HS-27A (cell line): Measurements from ENCODE around the gene TPO.
"Not testable (repeated sequence)": the region's sequence is repeated elsewhere in the genome, so short reads cannot be mapped to it uniquely, and the experiment has no call there.

Experiments
- DNase-seq: peaks from one replicate; pipeline ENCODE4 v3.0.0-alpha.2; 2012; ENCODE audit warnings: low read depth, missing footprints

Gene TPO

DNA sequence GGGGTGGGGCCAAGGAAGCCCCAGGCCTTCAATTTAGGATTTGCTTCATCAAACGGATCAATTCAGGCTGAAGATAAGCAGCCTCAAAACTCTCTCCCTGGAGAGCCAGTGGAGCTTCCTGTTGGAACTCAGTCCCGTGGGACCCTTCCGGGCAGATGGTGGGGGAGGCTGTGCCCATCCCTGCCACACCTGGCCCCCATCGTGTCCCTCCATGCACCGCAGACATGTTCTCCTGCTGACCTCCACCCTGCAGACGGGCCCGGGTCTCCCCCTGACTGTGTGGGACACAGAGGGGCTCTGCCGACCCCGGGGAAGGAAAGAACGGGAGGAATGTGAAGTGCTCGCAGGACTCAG is 144.2 kb downstream of the TPO start:
- DNase-seq, result no peak

DNA sequence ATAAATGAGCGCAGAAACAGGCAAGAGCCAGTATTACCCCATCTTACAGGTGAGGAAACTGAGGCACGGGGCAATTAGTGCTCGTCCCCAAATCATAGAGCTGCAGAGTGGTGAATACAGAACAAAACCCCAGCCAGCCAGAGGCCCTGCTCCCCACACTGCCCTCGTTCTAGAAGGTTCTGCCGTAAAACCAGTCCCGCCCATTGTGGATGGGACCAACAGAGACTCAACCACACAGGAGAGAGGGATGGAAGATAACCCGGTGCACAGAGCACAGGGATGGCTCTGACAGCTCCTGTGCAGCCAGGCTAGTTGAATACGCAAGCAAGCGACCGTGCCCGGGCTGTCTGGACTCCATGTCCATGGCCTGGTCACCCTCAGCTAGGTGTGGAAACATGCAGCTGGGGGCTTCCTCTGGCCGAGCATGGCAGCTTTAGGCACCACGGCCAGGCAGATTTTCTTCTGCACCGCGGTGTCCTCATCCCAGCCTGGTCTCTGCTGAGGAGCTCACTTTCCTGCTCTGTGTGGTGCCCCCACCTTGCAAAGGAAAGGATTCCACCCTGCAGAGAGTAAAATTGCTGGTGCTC is 146.4 kb downstream of the TPO start:
- no peak for DNase-seq

DNA sequence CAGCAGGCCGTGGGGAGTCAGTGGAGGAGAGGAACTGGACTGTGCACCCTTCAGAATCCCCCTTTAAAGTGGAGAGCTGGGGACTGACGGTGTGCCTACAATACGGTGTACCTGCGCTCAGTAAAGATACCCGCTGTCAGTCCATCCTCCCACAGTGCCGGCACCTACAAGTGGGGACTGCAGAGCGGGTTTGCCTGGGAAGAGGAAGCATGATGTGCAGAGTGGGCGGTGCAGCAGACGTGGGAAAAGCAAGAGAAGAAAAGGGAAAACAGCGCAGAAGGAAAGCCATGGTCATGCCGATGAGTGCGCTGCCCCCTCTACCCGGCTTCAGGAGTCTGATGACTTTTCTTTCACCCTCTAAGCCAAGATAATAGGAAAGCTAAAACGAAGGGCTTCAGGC is 148.0 kb downstream of the TPO start:
- no peak for DNase-seq

DNA sequence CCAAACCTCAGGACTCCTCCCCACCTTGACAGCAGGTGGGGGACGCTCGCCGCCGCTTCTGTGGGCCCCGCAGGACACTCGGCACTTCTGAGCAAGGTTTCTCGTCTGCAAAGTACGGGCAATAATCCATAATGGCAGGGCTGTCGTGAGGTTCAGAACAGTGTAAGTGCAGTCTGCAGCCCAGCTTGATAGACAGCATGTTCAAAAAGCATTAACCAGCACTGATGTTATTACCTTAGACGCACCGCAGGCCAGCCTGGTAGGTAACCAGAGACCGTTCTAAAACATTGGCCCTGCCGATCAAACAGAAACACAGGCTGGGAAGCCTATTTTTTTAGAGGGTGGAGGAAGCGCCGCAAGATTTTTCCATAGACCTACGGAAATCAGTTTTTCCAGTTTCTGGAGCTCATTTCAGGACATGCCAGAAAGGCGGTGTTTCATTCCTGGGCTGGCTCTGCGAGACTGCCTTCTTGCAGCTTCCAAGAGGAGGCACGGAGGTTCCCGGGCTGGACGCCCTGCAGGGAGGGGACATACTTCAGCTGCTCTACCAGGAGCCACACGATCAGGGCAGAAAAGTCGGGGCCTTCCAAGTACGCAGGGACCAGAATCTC is 148.7 kb downstream of the TPO start:
- no peak for DNase-seq

DNA sequence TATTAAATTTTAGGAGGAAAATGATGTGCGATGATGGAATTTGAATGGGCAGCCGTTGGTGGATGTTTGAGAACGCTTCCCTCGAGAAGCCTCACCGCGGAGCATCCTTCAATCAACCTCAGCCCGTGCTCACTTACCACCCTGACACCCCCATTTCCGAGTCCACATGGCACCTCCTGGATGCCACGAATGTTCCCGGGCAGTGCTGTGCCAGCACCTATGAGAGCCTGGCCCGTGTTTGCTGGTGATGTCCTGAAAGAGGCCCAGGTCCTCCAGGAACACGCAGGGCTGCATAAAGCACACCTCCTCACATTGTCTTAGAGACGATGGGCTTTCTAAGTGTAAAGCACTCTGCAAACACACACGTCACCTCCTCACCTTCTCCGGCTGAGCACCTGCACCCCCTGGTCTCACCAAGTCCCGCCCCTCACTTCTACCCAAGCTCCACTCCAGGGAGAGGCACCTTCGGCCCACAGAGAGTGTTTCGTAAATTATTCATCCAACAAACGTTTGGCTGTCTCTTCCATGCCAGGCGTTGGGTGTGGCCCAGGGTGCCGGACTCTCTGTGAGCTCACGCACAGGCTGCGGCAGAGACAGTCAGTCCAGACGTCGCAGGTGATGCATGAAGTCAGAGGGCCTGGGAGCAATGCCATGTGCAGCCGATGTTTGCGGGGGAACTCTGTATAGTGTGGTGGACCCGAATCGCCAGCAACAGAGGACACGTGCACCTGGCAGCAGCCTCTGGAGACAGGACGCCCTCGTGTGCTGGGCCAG is 150.0 kb downstream of the TPO start:
- no peak for DNase-seq

DNA sequence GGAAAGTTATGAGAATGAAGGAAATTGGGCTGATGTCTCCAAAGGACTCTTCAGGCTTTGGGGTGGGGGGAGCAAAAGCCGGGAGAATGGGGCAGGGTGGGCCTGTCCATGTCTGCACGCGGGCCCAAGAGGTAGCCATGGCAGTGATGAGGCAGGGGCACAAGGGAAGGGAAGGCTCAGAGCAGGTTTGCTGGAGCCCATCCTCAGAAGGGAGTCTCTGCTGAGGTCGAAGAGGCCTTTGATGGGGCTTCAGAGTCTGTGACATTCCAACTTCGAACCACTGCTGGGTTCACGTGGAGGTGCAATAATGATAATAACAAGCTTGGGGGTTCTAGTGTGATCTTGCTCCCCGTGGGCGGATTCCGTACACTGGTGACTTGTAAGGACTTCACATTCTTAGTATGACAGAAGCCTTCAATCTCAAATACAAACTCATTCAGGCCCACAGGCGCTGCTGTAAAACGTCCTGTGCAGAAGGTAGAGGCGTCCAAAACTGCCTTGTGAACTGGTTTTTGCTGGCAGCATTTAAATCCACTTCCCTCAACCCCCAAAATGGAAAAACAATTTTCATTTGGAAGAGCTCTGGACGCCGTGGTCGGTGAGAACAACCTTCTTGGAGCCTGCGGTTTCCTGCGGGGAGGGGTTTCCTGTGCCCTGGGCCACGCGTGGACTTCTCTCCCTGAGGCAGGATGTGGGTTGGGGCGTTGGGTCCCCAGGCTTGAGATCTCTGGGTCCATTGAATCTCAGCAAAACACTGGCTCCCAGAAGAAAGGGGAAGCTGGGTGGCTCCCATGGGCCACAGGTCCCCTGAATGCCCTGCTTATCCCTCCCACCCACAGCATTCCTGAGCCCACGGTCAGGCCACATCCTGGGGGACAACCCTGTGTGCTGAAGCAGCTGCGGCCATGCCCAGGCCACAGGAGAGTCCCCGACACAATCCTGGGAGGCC is 151.0 kb downstream of the TPO start:
- no peak for DNase-seq

DNA sequence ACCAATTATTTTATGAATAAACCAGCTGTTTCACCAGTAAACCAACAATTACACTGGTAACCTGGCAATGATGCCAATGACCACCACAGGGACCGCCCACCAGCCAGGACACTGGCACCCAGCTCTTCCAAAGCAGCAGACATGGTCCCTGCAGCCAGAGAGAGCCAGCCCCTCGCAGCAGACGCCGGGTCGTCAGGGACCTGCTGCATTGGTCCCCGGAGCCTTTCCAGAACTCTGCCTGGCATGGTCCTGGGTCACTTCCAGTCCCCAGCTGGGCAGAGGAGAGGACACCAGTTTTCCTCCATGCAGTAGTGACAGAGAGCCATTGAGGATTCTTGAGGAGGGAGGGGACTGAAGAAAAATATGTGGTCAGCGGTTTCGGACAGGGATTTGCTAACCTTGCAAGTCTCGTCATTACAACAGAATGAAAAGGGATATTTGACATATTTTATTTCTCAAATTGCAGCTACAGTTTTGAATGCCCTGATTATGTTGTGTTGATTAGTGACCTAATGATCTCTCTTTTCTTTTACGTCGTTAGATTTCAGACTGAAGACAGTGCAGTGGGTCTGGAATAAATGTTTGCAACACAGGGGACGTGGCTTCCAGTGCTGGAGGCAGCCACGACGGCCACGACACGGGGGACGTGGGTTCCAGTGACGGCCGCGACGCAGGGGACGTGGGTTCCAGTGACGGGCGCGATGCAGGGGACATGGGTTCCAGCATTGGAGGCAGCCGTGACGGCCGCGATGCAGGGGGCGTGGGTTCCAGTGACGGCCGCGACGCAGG is 154.5 kb downstream of the TPO start:
- no peak for DNase-seq

DNA sequence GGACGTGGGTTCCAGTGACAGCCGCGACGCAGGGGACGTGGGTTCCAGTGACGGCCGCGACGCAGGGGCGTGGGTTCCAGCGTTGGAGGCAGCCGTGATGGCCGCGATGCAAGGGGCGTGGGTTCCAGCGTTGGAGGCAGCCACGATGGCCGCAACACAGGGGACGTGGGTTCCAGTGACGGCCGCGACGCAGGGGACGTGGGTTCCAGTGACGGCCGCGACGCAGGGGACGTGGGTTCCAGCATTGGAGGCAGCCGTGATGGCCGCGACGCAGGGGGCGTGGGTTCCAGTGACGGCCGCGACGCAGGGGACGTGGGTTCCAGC is 155.0 kb downstream of the TPO start:
- not testable (repeated sequence) for DNase-seq

DNA sequence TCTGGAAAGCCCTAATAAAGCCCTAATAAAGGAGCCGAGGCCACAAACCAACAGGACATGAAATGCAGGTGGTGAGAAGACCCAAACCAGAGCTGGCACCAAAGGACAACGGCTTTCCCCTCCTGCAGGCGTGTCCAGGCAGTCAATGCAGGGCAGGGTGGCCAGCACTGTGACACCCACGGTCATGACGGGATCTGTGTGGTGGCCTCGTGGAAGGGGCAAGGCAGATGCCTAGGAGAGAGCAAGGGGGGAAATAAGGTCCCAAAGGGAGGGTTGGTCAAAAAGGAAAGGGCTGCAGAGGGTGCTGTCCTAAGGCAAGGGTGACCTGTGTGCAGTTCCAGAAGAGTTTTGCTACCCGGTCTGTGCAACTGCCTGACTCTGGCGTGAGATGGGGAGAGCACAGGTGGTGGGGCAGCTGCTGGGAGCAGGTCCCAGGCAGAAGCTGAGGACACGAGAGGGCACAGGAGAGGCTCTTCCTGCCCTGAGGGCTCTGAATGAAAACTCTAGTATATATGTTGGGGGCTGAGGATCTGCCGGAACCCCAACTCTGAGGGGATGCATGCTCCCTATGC is 156.7 kb downstream of the TPO start:
- no peak for DNase-seq

DNA sequence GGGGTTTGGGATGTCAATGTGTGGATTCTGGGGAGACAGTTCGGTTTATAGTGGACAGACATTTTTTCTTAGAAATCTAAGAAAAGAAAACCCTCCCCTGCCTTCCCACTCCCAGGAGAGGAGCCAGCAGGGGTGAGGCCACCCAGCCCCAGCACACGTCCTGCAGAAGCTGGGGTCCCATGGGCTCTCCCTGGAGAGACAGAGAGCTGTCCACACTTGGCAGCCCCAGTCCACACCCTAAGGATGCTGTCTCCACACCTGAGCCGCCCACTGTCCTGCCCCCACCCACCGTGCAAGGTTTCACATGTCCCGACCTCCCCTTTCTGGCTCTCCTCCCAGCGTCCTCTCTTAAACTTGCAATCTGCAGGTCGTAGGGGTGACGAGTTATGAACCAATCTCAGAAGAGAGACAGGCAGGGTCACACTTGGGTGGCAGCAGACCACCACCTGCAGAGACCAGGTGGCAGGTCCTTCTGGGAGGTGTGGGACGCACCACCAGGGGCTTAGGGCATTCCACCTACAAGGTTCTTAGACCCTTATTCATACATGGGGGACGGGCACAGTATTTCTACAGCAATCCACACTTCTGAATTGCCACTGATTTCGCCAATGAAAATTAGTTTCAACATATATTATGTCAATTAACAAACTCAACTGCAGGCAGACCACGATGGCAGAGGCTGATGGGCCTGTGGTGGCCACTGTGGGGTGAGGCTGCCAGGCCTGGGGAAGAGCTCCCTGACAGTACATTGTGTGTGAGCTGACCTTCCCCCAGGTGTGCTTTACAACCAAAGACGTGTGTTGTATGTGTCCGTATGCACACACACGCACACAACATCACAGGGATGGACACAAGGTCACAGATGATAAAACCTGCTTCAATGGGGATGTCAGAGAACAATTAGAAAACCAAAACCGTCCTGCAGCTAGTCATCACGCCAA is 158.5 kb downstream of the TPO start:
- DNase-seq, result no peak

DNA sequence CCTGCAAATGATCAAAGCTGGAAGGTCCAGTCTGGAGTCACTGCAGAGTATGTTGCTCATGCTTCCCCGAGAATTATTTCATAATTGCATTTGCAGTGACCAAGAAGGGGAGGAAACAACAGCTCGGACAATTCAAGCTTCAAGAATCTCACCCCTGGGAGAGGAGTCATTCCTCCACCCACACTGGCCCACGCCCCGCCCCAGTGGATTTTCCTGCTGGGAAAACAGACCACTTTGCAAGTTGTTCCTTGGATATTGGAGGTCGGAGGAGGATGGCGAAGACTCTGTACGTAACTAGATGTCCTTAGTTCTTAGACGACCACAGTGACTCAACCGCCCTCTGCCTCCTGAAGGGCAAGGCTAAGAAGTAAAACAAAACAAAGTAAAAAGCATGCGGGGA is 159.4 kb downstream of the TPO start:
- DNase-seq, result no peak

DNA sequence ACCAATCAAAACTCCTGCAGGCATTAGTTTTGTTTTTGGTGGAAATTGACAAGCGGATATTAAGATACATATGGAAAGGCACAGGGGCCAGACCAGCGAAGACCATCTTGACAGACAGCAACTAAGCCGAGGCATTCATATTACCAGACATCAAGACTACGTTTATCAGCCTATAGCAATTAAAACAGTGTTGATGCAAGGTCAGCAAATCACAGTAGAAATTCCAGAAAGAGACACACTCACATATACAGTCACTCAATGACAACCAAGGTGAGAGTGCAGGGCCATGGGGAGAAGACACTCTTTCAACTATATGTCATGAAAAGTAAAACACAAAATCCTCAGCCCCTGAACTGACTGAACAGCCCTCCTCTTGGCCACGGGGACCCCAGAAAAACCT is 164.6 kb downstream of the TPO start:
- DNase-seq, result no peak

DNA sequence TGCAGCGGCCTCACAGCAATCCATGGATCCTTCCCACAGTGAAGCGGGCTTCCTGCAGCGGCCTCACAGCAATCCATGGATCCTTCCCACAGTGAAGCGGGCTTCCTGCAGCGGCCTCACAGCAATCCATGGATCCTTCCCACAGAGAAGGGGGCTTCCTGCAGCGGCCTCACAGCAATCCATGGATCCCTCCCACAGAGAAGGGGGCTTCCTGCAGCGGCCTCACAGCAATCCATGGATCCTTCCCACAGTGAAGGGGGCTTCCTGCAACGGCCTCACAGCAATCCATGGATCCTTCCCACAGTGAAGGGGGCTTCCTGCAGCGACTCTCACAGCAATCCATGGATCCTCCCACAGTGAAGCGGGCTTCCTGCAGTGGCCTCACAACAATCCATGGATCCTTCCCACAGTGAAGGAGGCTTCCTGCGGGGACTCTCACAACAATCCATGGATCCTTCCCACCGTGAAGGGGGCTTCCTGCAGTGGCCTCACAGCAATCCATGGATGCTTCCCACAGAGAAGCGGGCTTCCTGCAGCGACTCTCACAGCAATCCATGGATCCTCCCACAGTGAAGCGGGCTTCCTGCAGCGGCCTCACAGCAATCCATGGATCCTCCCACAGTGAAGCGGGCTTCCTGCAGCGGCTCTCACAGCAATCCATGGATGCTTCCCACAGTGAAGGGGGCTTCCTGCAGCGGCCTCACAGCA is 168.1 kb downstream of the TPO start:
- DNase-seq, result not testable (repeated sequence)

DNA sequence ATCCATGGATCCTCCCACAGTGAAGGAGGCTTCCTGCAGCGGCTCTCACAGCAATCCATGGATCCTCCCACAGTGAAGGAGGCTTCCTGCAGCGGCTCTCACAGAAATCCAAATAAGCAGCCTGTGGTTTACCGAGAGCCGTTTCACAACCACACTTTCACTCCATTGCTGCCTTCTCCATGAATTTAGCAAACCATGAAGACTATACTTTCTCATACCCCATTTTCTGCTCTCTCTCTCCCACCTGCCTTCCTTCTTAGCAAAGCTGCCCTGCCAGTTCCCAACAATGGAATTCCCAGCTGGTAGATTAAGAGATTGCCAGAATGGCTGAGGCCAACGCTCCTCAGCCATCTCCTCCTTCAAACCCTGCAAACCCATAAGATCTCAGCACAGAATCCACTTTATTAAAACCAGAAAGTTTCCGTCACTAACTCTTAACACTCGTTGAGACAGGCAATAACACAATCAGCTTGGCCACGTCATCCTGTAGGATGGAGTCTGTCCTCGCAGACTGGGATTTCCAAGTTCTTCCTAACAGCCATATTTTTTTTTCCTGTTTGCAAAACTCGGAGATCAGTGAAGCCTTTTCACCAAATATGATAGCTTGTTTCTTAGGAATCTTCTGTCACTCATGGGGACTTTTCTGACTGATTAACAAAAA is 168.8 kb downstream of the TPO start:
- no peak for DNase-seq

DNA sequence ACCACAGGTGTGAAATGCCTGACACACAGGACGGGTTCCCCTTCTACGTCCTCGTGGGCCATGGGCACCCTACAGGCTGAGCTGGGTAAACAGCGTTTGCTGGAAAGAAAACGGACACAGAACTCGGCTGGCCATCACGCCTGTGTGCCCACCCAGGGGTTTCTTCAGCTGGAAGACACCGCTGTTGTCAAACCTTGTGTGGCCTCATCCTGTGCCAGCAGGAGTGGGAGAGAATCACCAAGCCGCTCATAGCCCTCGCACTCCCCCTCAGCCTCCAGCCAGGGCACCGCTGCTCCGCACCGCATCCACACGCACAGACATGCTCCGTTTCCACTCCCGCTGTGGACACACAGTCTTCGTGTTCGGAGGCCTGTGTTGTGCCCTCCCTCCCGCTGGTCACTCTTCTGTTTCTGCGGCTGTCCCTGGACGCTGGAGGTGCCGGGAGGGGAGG is 169.7 kb downstream of the TPO start:
- no peak for DNase-seq

DNA sequence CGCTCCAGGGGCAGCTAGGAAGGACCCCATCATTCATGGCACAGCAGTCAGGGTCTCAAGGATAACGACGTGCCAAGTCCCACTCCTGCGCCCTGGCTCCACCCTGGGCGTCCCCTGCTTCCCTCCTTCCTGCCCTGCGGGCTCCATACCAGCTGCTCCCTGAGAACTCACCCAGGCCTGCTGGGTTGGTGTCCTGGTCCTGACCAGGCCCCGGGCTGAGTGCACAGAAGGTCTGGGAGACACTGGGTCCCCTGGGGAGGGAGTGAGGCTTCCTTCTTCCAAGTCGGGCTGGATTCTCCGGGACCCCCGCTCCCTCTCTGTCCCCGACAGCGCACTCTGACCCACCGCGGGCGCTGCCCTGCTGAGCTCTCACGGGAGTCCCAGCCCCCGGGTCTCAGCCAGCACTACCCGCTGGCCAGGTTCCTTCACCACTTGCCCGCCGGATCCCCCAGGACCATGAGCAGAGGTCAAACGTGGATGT is 170.8 kb downstream of the TPO start:
- no peak for DNase-seq

DNA sequence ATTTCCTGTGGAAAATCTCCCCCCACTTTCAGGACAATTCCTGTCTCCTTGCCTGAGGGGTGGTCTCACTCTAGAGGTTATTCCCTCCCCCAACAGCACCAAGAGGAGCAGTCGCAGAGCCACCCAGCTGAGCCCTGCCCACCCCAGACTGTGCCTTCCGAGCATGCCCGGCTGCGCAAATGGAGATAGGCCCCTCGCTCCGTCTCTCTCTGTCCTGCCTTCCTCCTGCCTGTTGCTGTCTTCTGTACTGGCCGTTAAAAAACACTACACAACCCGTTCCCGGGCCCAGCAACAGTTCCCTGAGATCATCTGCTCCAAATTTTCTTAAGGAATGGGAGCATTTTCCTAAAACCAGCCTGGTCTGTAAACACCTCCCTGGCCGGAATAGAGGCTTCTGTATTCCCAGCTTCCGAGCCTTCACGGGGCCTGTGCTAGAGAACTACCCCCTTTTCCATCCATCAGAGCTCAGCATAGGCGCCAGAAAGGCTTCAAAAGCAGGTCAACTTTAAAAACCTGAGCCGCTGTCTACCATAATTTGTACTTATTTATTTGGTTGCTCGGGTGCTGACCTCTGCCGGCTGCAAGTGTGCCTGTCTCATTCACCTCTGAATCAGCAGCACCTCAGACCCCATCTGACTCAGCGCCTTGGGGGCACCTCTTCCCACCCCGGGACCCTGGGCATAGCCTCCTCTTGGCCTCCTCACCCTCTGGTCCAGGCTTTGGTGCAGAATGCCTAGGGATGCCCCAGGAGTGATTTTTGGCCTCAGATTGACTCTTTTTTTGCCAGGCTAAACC is 171.6 kb downstream of the TPO start:
- no peak for DNase-seq

DNA sequence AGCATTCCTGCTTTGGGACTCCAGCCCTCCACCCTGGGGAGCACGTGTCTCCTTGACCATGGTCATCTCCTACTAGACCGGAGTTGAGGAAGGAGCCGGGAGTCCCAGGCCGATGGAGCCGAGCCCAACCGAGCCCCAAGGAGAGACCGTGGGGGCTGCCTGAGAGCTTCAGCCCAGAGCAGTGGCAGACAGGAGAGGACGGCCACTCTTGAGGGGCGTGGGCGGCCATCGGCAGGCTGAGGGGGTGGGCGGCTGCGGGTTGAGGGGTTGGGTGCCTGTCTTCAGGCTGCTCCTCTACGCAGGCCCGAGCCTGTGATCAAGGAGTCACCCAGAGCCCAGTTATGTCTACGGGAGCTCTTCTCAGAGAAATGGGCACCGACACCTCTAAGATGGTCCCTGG is 172.4 kb downstream of the TPO start:
- DNase-seq, result no peak
